GM12878 (cell line): ENCODE data around the gene FXN. TPM values are rescaled to one million over a fixed set of nuclear protein-coding genes. Genes with fewer than 3 reads are reported as not detected.

Experiments used
- ATAC-seq: fragments of 200-7000 bp; cut with Tn5 transposase; 3 replicates; pipeline ENCODE4 v1.9.1; 2020; ENCODE audit warnings: mild to moderate bottlenecking, moderate library complexity
- BruUV-seq: library from RNA; stranded (reverse); fragments of 400-500 nt; replicated peaks from 2 replicates; lab custom pipeline; 2021; lab: Mats Ljungman, UMichigan
- CTCF ChIA-PET: fragments of 300-600 bp; sonication (Branson Sonifier 250); formaldehyde crosslinking; extraction: SDS; loops from one replicate; lab custom pipeline; 2021; ENCODE audit warnings: inconsistent platforms; lab: Yijun Ruan, JAX
- POLR2A ChIA-PET: fragments of 350-600 bp; formaldehyde crosslinking; extraction: SDS; loops from one replicate; lab custom pipeline; 2021; ENCODE audit warnings: inconsistent platforms; lab: Charles Lee
- RAD21 ChIA-PET: fragments of 300-600 bp; sonication (Branson Sonifier 250); formaldehyde crosslinking; loops from one replicate; lab custom pipeline; 2023; ENCODE audit warnings: antibody characterized with exemption; ENCODE audit not compliant: unreplicated experiment; lab: Charles Lee
- SMC1A ChIA-PET: fragments of 300-600 bp; sonication (Branson Sonifier 250); formaldehyde crosslinking; loops from one replicate; lab custom pipeline; 2023; ENCODE audit not compliant: unreplicated experiment, uncharacterized antibody; lab: Charles Lee
- DNase-seq: peaks from one replicate; pipeline ENCODE4 v3.0.0-alpha.2; 2011; ENCODE audit warnings: low read depth, low spot score
- FAIRE-seq: peaks from 3 replicates; lab custom pipeline; 2011; peaks lifted over from hg19 to GRCh38; lab: Jason Lieb, UNC
- H2AFZ ChIP-seq: 2 replicates; pipeline ENCODE4 v1.6.0; 2011; ENCODE audit warnings: low read depth, low read length, control low read depth; ENCODE audit not compliant: control insufficient read depth
- H3K27ac ChIP-seq: 2 replicates; pipeline ENCODE4 v1.5.1; 2011; ENCODE audit warnings: control low read depth; ENCODE audit not compliant: control insufficient read depth, insufficient read depth
- H3K27me3 ChIP-seq, 2 experiments: replicated peaks in 1 of 2; 2 replicates each; pipeline versions ENCODE4 v1.6.0 to v1.6.1; 2011; ENCODE audit warnings: low read length in 1 of 2; ENCODE audit not compliant: control insufficient read depth in 2 of 2, insufficient read depth in 2 of 2
- H3K36me3 ChIP-seq, 2 experiments: 2 replicates each; pipeline ENCODE4 v1.5.1; 2011; ENCODE audit warnings: low read length in 1 of 2; ENCODE audit not compliant: control insufficient read depth in 2 of 2, insufficient read depth in 2 of 2
- H3K4me1 ChIP-seq: 2 replicates; pipeline ENCODE4 v1.6.1; 2011; ENCODE audit warnings: mild to moderate bottlenecking, low read length, moderate library complexity, mixed read lengths; ENCODE audit not compliant: control insufficient read depth, insufficient read depth
- H3K4me2 ChIP-seq: 2 replicates; pipeline ENCODE4 v1.6.0; 2011; ENCODE audit warnings: control low read depth; ENCODE audit not compliant: control insufficient read depth, insufficient read depth
- H3K4me3 ChIP-seq: fragments of 200-600 bp; sonication (generic); 2 replicates; pipeline ENCODE4 v1.5.1; 2016
- H3K79me2 ChIP-seq: 2 replicates; pipeline ENCODE4 v1.6.0; 2011; ENCODE audit warnings: low read length; ENCODE audit not compliant: control insufficient read depth, insufficient read depth
- H3K9ac ChIP-seq: 2 replicates; pipeline ENCODE4 v1.8.0; 2011; ENCODE audit warnings: low read length, control low read depth, mixed read lengths; ENCODE audit not compliant: control insufficient read depth, insufficient read depth
- H3K9me3 ChIP-seq: replicated peaks from 3 replicates; pipeline ENCODE4 v1.5.1; 2011; ENCODE audit warnings: mild to moderate bottlenecking, low read length; ENCODE audit not compliant: control insufficient read depth, insufficient read depth
- H4K20me1 ChIP-seq: 2 replicates; pipeline ENCODE4 v1.6.0; 2011; ENCODE audit not compliant: control insufficient read depth, insufficient read depth
- CHD4 ChIP-seq: fragments of 200-600 bp; sonication (generic); IDR thresholded peaks from 2 replicates; pipeline ENCODE4 v1.6.1; 2016; ENCODE audit warnings: mild to moderate bottlenecking
- FOXM1 ChIP-seq: IDR thresholded peaks from 2 replicates; pipeline ENCODE4 v1.6.1; 2012; ENCODE audit warnings: low read depth, mild to moderate bottlenecking, inconsistent platforms, low read length, moderate library complexity
- JUNB ChIP-seq: IDR thresholded peaks from 2 replicates; pipeline ENCODE4 v1.6.1; 2016; ENCODE audit warnings: antibody characterized with exemption, mild to moderate bottlenecking
- SIX5 ChIP-seq: IDR thresholded peaks from 2 replicates; pipeline ENCODE4 v1.6.1; 2011; ENCODE audit warnings: mild to moderate bottlenecking, low read depth, low read length, moderate library complexity; ENCODE audit not compliant: severe bottlenecking
- TCF3 ChIP-seq: IDR thresholded peaks from 2 replicates; pipeline ENCODE4 v1.6.1; 2012; ENCODE audit warnings: low read depth, mild to moderate bottlenecking, low read length, borderline replicate concordance; ENCODE audit not compliant: insufficient read depth
- WGBS: methylation state at CpG from one replicate; pipeline ENCODE4 v1.1.6; 2016; ENCODE audit warnings: low lambda C conversion rate; ENCODE audit not compliant: insufficient replicate concordance, insufficient coverage; ENCODE audit errors: missing lambda C conversion rate; 5-methylcytosine and 5-hydroxymethylcytosine counted together
- in situ Hi-C: fragments of 300-500 bp; cut with MboI; formaldehyde crosslinking; loops from 9 replicates; pipeline ENCODE4 v1.14.3; 2018; ENCODE audit warnings: mixed read lengths
- intact Hi-C: fragments of 100-400 bp; cut with micrococcal nuclease; formaldehyde crosslinking; loops from one replicate; pipeline ENCODE4 v1.14.2; 2022; ENCODE audit not compliant: unreplicated experiment
- polyA plus RNA-seq, 11 experiments: library from polyadenylated mRNA; depleted of rRNA in 4 of 11; unstranded in 6 of 11; stranded (reverse) in 5 of 11; fragments of >200 nt; fragmentation: Nextera tagmentation in 4 of 11; fragmentation: Illumina TruSeq in 1 of 11; extraction: Ambion mirVana in 4 of 11; extraction: Trizol in 1 of 11; gene quantifications; 1 replicate in 1 of 11; 2 replicates in 10 of 11; pipeline versions ENCODE4 v1.2.1 to v1.2.3, GENCODE V29; 2011 to 2016; ENCODE audit warnings: inconsistent platforms in 2 of 11, missing spikeins in 2 of 11, low read depth in 1 of 11
- total RNA-seq, 4 experiments: library from RNA; depleted of rRNA in 3 of 4; stranded (reverse); fragments of >200 nt in 3 of 4; fragmentation: Illumina TruSeq in 1 of 4; extraction: Trizol in 1 of 4; gene quantifications; 2 replicates each; pipeline versions ENCODE4 v1.2.1 to v1.2.3, GENCODE V29; 2013 to 2021
- TF ChIP-seq, protein P1 (sequence below): fragments of 450-650 bp; IDR thresholded peaks from 2 replicates; pipeline ENCODE4 v1.6.1; 2017; ENCODE audit warnings: mild to moderate bottlenecking, low read depth, inconsistent platforms; ENCODE audit not compliant: poor library complexity, severe bottlenecking
- TF ChIP-seq, protein P2 (sequence below): fragments of 450-650 bp; IDR thresholded peaks from 2 replicates; pipeline ENCODE4 v1.6.1; 2014; ENCODE audit warnings: mild to moderate bottlenecking
- TF ChIP-seq, protein P3 (sequence below): fragments of 450-650 bp; formaldehyde crosslinking; IDR thresholded peaks from 2 replicates; pipeline ENCODE4 v1.4.0; 2022; ENCODE audit warnings: mild to moderate bottlenecking, moderate library complexity
- TF ChIP-seq, protein P4 (sequence below): IDR thresholded peaks from 2 replicates; pipeline ENCODE4 v1.6.1; 2012; ENCODE audit warnings: improper control_type of control experiment, low read depth, low read length; ENCODE audit not compliant: insufficient replicate concordance

Gene FXN
- total and polyA plus RNA-seq, 10 of the 15 experiments (the other 5 are each of a cell fraction or from before 2014, with no cell fraction given), result 7.3 to 78.0 (median 23.2) TPM

DNA sequence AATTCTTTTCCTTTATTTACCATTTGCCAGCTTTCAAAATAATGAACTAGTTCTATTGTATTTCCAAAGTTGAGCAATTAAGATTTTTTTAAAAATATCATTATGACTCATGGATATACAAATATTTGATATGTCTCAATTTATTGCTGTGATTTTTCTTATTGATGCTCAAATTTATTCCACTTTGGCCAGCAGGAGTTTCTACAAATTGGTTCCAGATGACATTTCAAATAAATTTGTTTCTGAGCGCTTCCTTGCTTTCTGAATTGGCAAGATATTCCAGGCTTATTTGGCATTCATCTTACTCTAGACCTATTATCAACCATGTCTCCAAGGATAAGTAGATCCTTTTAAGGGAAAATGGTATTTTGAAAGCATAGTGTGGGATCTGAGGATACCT is 80.1 kb downstream of the FXN start:
- Histone ChIP-seq H3K27ac (no peak overlapping the region), H2AFZ (no peak overlapping the region), H3K4me2 (no peak overlapping the region), H4K20me1 (no peaks in the 10 kb centered on the region), H3K4me1 (no peaks in the 10 kb centered on the region), H3K9me3 (no peaks in the 10 kb centered on the region), H3K4me3 (no peak overlapping the region), H3K79me2 (no peaks in the 10 kb centered on the region), H3K27me3 (no peaks in the 10 kb centered on the region), H3K9ac (no peak overlapping the region), H3K36me3 (no peaks in the 10 kb centered on the region)
- FAIRE-seq, result no peak
- RAD21 ChIA-PET, result no interaction called here
- DNase-seq, result no peak
- POLR2A ChIA-PET, result no interaction called here
- no TSS peak for BruUV-seq
- no peak for ATAC-seq
- SMC1A ChIA-PET, result no interaction called here
- in situ Hi-C loops (no loop called here), intact Hi-C loops (no loop called here)
- CTCF ChIA-PET, result no interaction called here
- 92% methylated on average over 1 of the region's 1 CpG for WGBS
- TF ChIP-seq JUNB, result no peak
- TF ChIP-seq, protein P1, sequence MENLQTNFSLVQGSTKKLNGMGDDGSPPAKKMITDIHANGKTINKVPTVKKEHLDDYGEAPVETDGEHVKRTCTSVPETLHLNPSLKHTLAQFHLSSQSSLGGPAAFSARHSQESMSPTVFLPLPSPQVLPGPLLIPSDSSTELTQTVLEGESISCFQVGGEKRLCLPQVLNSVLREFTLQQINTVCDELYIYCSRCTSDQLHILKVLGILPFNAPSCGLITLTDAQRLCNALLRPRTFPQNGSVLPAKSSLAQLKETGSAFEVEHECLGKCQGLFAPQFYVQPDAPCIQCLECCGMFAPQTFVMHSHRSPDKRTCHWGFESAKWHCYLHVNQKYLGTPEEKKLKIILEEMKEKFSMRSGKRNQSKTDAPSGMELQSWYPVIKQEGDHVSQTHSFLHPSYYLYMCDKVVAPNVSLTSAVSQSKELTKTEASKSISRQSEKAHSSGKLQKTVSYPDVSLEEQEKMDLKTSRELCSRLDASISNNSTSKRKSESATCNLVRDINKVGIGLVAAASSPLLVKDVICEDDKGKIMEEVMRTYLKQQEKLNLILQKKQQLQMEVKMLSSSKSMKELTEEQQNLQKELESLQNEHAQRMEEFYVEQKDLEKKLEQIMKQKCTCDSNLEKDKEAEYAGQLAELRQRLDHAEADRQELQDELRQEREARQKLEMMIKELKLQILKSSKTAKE, result no peak
- TF ChIP-seq, protein P2, sequence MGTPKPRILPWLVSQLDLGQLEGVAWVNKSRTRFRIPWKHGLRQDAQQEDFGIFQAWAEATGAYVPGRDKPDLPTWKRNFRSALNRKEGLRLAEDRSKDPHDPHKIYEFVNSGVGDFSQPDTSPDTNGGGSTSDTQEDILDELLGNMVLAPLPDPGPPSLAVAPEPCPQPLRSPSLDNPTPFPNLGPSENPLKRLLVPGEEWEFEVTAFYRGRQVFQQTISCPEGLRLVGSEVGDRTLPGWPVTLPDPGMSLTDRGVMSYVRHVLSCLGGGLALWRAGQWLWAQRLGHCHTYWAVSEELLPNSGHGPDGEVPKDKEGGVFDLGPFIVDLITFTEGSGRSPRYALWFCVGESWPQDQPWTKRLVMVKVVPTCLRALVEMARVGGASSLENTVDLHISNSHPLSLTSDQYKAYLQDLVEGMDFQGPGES, result no peak
- no peak for TF ChIP-seq FOXM1
- TF ChIP-seq TCF3, result no peak
- no peak for TF ChIP-seq SIX5
- TF ChIP-seq, protein P3, sequence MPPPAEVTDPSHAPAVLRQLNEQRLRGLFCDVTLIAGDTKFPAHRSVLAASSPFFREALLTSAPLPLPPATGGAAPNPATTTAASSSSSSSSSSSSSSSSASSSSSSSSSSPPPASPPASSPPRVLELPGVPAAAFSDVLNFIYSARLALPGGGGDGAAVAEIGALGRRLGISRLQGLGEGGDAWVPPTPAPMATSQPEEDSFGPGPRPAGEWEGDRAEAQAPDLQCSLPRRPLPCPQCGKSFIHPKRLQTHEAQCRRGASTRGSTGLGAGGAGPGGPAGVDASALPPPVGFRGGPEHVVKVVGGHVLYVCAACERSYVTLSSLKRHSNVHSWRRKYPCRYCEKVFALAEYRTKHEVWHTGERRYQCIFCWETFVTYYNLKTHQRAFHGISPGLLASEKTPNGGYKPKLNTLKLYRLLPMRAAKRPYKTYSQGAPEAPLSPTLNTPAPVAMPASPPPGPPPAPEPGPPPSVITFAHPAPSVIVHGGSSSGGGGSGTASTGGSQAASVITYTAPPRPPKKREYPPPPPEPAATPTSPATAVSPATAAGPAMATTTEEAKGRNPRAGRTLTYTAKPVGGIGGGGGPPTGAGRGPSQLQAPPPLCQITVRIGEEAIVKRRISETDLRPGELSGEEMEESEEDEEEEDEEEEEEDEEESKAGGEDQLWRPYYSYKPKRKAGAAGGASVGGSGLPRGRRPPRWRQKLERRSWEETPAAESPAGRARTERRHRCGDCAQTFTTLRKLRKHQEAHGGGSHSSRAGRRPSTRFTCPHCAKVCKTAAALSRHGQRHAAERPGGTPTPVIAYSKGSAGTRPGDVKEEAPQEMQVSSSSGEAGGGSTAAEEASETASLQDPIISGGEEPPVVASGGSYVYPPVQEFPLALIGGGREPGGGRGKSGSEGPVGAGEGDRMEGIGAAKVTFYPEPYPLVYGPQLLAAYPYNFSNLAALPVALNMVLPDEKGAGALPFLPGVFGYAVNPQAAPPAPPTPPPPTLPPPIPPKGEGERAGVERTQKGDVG (CRISPR knock-in tag), result no peak
- no peak for TF ChIP-seq CHD4
- TF ChIP-seq, protein P4, sequence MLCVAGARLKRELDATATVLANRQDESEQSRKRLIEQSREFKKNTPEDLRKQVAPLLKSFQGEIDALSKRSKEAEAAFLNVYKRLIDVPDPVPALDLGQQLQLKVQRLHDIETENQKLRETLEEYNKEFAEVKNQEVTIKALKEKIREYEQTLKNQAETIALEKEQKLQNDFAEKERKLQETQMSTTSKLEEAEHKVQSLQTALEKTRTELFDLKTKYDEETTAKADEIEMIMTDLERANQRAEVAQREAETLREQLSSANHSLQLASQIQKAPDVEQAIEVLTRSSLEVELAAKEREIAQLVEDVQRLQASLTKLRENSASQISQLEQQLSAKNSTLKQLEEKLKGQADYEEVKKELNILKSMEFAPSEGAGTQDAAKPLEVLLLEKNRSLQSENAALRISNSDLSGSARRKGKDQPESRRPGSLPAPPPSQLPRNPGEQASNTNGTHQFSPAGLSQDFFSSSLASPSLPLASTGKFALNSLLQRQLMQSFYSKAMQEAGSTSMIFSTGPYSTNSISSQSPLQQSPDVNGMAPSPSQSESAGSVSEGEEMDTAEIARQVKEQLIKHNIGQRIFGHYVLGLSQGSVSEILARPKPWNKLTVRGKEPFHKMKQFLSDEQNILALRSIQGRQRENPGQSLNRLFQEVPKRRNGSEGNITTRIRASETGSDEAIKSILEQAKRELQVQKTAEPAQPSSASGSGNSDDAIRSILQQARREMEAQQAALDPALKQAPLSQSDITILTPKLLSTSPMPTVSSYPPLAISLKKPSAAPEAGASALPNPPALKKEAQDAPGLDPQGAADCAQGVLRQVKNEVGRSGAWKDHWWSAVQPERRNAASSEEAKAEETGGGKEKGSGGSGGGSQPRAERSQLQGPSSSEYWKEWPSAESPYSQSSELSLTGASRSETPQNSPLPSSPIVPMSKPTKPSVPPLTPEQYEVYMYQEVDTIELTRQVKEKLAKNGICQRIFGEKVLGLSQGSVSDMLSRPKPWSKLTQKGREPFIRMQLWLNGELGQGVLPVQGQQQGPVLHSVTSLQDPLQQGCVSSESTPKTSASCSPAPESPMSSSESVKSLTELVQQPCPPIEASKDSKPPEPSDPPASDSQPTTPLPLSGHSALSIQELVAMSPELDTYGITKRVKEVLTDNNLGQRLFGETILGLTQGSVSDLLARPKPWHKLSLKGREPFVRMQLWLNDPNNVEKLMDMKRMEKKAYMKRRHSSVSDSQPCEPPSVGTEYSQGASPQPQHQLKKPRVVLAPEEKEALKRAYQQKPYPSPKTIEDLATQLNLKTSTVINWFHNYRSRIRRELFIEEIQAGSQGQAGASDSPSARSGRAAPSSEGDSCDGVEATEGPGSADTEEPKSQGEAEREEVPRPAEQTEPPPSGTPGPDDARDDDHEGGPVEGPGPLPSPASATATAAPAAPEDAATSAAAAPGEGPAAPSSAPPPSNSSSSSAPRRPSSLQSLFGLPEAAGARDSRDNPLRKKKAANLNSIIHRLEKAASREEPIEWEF, result no peak
